Measurements from ENCODE around the gene WASF3.

The WASF3 gene

GRCh38 chr13:26688980-26689379, 131.5 kb downstream of the WASF3 start:
- no peak for DNase-seq

GRCh38 chr13:26693749-26694463, 136.4 kb downstream of the WASF3 start:
- DNase-seq: no peak

- DNase-seq: no peak
Measured at GRCh38 chr13:26694609-26695359, 137.3 kb downstream of the WASF3 start.

GRCh38 chr13:26695360-26695705, 137.8 kb downstream of the WASF3 start:
- DNase-seq: no peak

GRCh38 chr13:26695891-26696311, 138.4 kb downstream of the WASF3 start:
- no peak for DNase-seq

GRCh38 chr13:26697069-26697955, 139.8 kb downstream of the WASF3 start:
- no peak for DNase-seq

- DNase-seq: peak; percentile 79
Measured at GRCh38 chr13:26698392-26699196, 141.1 kb downstream of the WASF3 start.

GRCh38 chr13:26699197-26699490, 141.7 kb downstream of the WASF3 start:
- no peak for DNase-seq

- no peak for DNase-seq
Measured at GRCh38 chr13:26705536-26705935, 148.1 kb downstream of the WASF3 start.

- no peak for DNase-seq
Measured at GRCh38 chr13:26706381-26706780, 148.9 kb downstream of the WASF3 start.

GRCh38 chr13:26707122-26708006, 149.9 kb downstream of the WASF3 start:
- no peak for DNase-seq

- DNase-seq: no peak
Measured at GRCh38 chr13:26708007-26708297, 150.5 kb downstream of the WASF3 start.

GRCh38 chr13:26709461-26709860, 152.0 kb downstream of the WASF3 start:
- DNase-seq: no peak

GRCh38 chr13:26710166-26710565, 152.7 kb downstream of the WASF3 start:
- no peak for DNase-seq

- DNase-seq: no peak
Measured at GRCh38 chr13:26711211-26711610, 153.7 kb downstream of the WASF3 start.

- DNase-seq: no peak
Measured at GRCh38 chr13:26713341-26713740, 155.9 kb downstream of the WASF3 start.

- no peak for DNase-seq
Measured at GRCh38 chr13:26716984-26717383, 159.5 kb downstream of the WASF3 start.

- DNase-seq: no peak
Measured at GRCh38 chr13:26718146-26718545, 160.7 kb downstream of the WASF3 start.

GRCh38 chr13:26718872-26719271, 161.4 kb downstream of the WASF3 start:
- DNase-seq: no peak

GRCh38 chr13:26719356-26719945, 162.0 kb downstream of the WASF3 start:
- no peak for DNase-seq

- peak; percentile 20 for DNase-seq
Measured at GRCh38 chr13:26721251-26722121, 164.0 kb downstream of the WASF3 start.

Measured in activated CD8-positive, alpha-beta memory T cell treated with anti-CD3 and anti-CD28 coated beads, Interleukin-2, amount 50 U/mL, for 4 hours (primary cell).